K562 (cell line): ENCODE measurements around the gene OR8B4. TPM values are rescaled to one million over a fixed set of nuclear protein-coding genes. Genes with fewer than 3 reads are reported as not detected.

Experiments used
- ATAC-seq: fragments of 200-7000 bp; cut with Tn5 transposase; 3 replicates; pipeline ENCODE4 v1.9.1; 2020; ENCODE audit warnings: moderate library complexity
- BruUV-seq: library from RNA; stranded (reverse); fragments of 400-500 nt; replicated peaks from 2 replicates; lab custom pipeline; 2021; lab: Mats Ljungman, UMichigan
- CTCF ChIA-PET: fragments of 300-600 bp; formaldehyde crosslinking; extraction: SDS; loops from one replicate; lab custom pipeline; 2021; ENCODE audit warnings: low intra/inter-chr PET ratio; lab: Yijun Ruan, JAX
- POLR2A ChIA-PET: fragments of 300-600, 350-650 bp; sonication (Branson Sonifier 250); formaldehyde crosslinking; extraction: SDS; loops from one replicate; lab custom pipeline; 2021; ENCODE audit warnings: antibody characterized with exemption, inconsistent platforms; lab: Yijun Ruan, JAX
- DNase-seq, 4 experiments: peaks; one replicate each; pipeline versions ENCODE4 v3.0.0 to v3.0.0-alpha.2; 2011 to 2018; ENCODE audit warnings: low spot score in 3 of 4, mixed read lengths in 3 of 4; ENCODE audit errors: extremely low read depth in 1 of 4
- FAIRE-seq: peaks from 2 replicates; lab custom pipeline; 2011; peaks lifted over from hg19 to GRCh38; lab: Jason Lieb, UNC
- H2AFZ ChIP-seq: 2 replicates; pipeline ENCODE4 v1.6.0; 2011; ENCODE audit warnings: low read depth, low read length, control low read depth, inconsistent platforms
- H3K27ac ChIP-seq: fragments of 200-600 bp; 3 replicates; pipeline ENCODE4 v1.8.0; 2011; ENCODE audit warnings: low read depth, mild to moderate bottlenecking, control low read depth, inconsistent platforms, low read length, moderate library complexity, mixed read lengths; ENCODE audit errors: extremely low read depth
- H3K27me3 ChIP-seq, 2 experiments: fragments of 300-600 bp in 1 of 2; 2 replicates in 1 of 2; 3 replicates in 1 of 2; pipeline versions ENCODE4 v1.6.0 to v1.8.0; 2011; ENCODE audit warnings: inconsistent platforms in 2 of 2, low read length in 2 of 2, mild to moderate bottlenecking in 1 of 2, mixed read lengths in 1 of 2, moderate library complexity in 1 of 2; ENCODE audit not compliant: control insufficient read depth in 2 of 2, insufficient read depth in 2 of 2
- H3K36me3 ChIP-seq: fragments of 300-600 bp; 3 replicates; pipeline ENCODE4 v1.8.0; 2011; ENCODE audit warnings: mild to moderate bottlenecking, low read length, inconsistent platforms; ENCODE audit not compliant: control insufficient read depth, insufficient read depth
- H3K4me1 ChIP-seq, 2 experiments: fragments of 200-600 bp in 1 of 2; replicated peaks in 1 of 2; 2 replicates in 1 of 2; 3 replicates in 1 of 2; pipeline versions ENCODE4 v1.5.1 to v1.8.0; 2011; ENCODE audit warnings: inconsistent platforms in 2 of 2, low read length in 2 of 2, mild to moderate bottlenecking in 1 of 2, mixed read lengths in 1 of 2, moderate library complexity in 1 of 2; ENCODE audit not compliant: control insufficient read depth in 2 of 2, insufficient read depth in 2 of 2
- H3K4me2 ChIP-seq: 2 replicates; pipeline ENCODE4 v1.6.1; 2011; ENCODE audit warnings: low read length, control low read depth, inconsistent platforms, mixed read lengths; ENCODE audit not compliant: insufficient read depth
- H3K4me3 ChIP-seq: fragments of 200-600 bp; sonication (generic), shearing (Covaris generic); 2 replicates; pipeline ENCODE4 v1.5.1; 2016; ENCODE audit warnings: control low read depth, inconsistent platforms
- H3K79me2 ChIP-seq: fragments of 200-600 bp; 3 replicates; pipeline ENCODE4 v1.8.0; 2011; ENCODE audit warnings: low read length, inconsistent platforms; ENCODE audit not compliant: control insufficient read depth, insufficient read depth
- H3K9ac ChIP-seq, 2 experiments: 2 replicates each; pipeline versions ENCODE4 v1.6.0 to v1.6.1; 2011; ENCODE audit warnings: low read depth in 2 of 2, low read length in 2 of 2, control low read depth in 1 of 2, inconsistent platforms in 1 of 2, mild to moderate bottlenecking in 1 of 2, mixed read lengths in 1 of 2; ENCODE audit not compliant: insufficient read depth in 1 of 2
- H3K9me1 ChIP-seq: one replicate; pipeline ENCODE4 v1.6.0; 2011; ENCODE audit warnings: inconsistent platforms, mild to moderate bottlenecking, low read length, moderate library complexity; ENCODE audit not compliant: control insufficient read depth, insufficient read depth
- H3K9me3 ChIP-seq: replicated peaks from 2 replicates; pipeline ENCODE4 v1.5.1; 2011; ENCODE audit warnings: low read depth, low read length, inconsistent platforms; ENCODE audit not compliant: control insufficient read depth, insufficient read depth
- H4K20me1 ChIP-seq: replicated peaks from 2 replicates; pipeline ENCODE4 v1.6.1; 2011; ENCODE audit warnings: low read length, inconsistent platforms, mixed read lengths; ENCODE audit not compliant: control insufficient read depth, insufficient read depth
- HSF4 ChIP-seq: fragments of 250-450 bp; sonication (Bioruptor Pico); IDR thresholded peaks from 2 replicates; pipeline ENCODE4 v2.1.2; 2022; ENCODE audit warnings: mild to moderate bottlenecking, moderate library complexity, borderline replicate concordance
- SAFB ChIP-seq: fragments of 200-400 bp; formaldehyde crosslinking; IDR thresholded peaks from 2 replicates; pipeline ENCODE4 v1.6.1; 2017; ENCODE audit warnings: low read depth, low read length, borderline replicate concordance
- SREBF1 ChIP-seq: fragments of 150-350 bp; IDR thresholded peaks from 2 replicates; pipeline ENCODE4 v1.6.1; 2014; ENCODE audit warnings: antibody characterized with exemption, low read depth, low read length, borderline replicate concordance
- TAF1 ChIP-seq: IDR thresholded peaks from 2 replicates; pipeline ENCODE4 v1.6.1; 2011; ENCODE audit warnings: mild to moderate bottlenecking, low read length, moderate library complexity; ENCODE audit not compliant: insufficient read depth, control insufficient read depth, severe bottlenecking; ENCODE audit errors: extremely low read depth
- ZNF165 ChIP-seq: fragments of 250-450 bp; sonication (Bioruptor Pico); IDR thresholded peaks from 2 replicates; pipeline ENCODE4 v1.4.0; 2020; ENCODE audit warnings: borderline replicate concordance
- ZNF408 ChIP-seq: fragments of 250-450 bp; sonication (Bioruptor Pico); IDR thresholded peaks from 2 replicates; pipeline ENCODE4 v1.4.0; 2020; ENCODE audit warnings: low read depth, mild to moderate bottlenecking, moderate library complexity
- ZNF76 ChIP-seq: fragments of 250-450 bp; sonication (Bioruptor Pico); IDR thresholded peaks from 2 replicates; pipeline ENCODE4 v1.4.0; 2020; ENCODE audit warnings: mild to moderate bottlenecking, moderate library complexity, borderline replicate concordance
- WGBS: fragments of 100-300 bp; shearing (Covaris generic); methylation state at CpG from one replicate; pipeline ENCODE4 v1.1.6; 2016; ENCODE audit warnings: low coverage, mixed read lengths; ENCODE audit not compliant: insufficient coverage; ENCODE audit errors: missing lambda C conversion rate; 5-methylcytosine and 5-hydroxymethylcytosine counted together
- in situ Hi-C: fragments of 300-500 bp; cut with MboI; formaldehyde crosslinking; loops from 4 replicates; pipeline ENCODE4 v1.15.0; 2018; ENCODE audit warnings: inconsistent platforms, mixed read lengths
- intact Hi-C: fragments of 100-400 bp; cut with micrococcal nuclease; formaldehyde crosslinking; loops from 2 replicates; pipeline ENCODE4 v1.14.2; 2022
- polyA plus RNA-seq, 8 experiments: library from polyadenylated mRNA; depleted of rRNA in 4 of 8; stranded (reverse) in 5 of 8; unstranded in 3 of 8; fragments of >200 nt; fragmentation: Nextera tagmentation in 2 of 8; fragmentation: Illumina TruSeq in 1 of 8; extraction: Ambion mirVana in 2 of 8; extraction: Trizol in 1 of 8; gene quantifications; 2 replicates each; pipeline versions ENCODE4 v1.2.1 to v1.2.3, GENCODE V29; 2011 to 2014; ENCODE audit warnings: inconsistent platforms in 1 of 8, missing spikeins in 1 of 8
- total RNA-seq, 7 experiments: library from RNA; depleted of rRNA in 6 of 7; stranded (reverse); fragments of >200 nt in 6 of 7; fragmentation: Illumina TruSeq in 2 of 7; extraction: Trizol in 2 of 7; gene quantifications; 2 replicates each; pipeline versions ENCODE4 v1.2.1 to v1.2.3, GENCODE V29; 2011 to 2021; ENCODE audit warnings: low replicate concordance in 1 of 7
- TF ChIP-seq, protein P1 (sequence below): fragments of 450-650 bp; IDR thresholded peaks from 2 replicates; pipeline ENCODE4 v1.6.1; 2018; ENCODE audit warnings: mild to moderate bottlenecking, low read depth; ENCODE audit not compliant: partially characterized antibody
- TF ChIP-seq, protein P2 (sequence below): fragments of 450-650 bp; formaldehyde crosslinking; IDR thresholded peaks from 2 replicates; pipeline ENCODE4 v1.4.0; 2020; ENCODE audit warnings: mild to moderate bottlenecking, mixed read lengths
- TF ChIP-seq, protein P3 (sequence below): fragments of 250-450 bp; sonication (Bioruptor Pico); IDR thresholded peaks from 2 replicates; pipeline ENCODE4 v1.5.1; 2021; ENCODE audit warnings: mild to moderate bottlenecking

Gene OR8B4
- total and polyA plus RNA-seq, 9 of the 15 experiments (the other 6 are each of a cell fraction or from before 2014, with no cell fraction given): not detected

GRCh38 chr11:124463990-124464389 lies 39.3 kb upstream of the OR8B4 start (continued):
- TF ChIP-seq, protein P1, sequence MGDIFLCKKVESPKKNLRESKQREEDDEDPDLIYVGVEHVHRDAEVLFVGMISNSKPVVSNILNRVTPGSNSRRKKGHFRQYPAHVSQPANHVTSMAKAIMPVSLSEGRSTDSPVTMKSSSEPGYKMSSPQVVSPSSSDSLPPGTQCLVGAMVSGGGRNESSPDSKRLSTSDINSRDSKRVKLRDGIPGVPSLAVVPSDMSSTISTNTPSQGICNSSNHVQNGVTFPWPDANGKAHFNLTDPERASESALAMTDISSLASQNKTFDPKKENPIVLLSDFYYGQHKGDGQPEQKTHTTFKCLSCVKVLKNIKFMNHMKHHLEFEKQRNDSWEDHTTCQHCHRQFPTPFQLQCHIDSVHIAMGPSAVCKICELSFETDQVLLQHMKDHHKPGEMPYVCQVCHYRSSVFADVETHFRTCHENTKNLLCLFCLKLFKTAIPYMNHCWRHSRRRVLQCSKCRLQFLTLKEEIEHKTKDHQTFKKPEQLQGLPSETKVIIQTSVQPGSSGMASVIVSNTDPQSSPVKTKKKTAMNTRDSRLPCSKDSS: no peak
- TF ChIP-seq SAFB (no peak), ZNF408 (CRISPR knock-in tag) (no peak), ZNF76 (CRISPR knock-in tag) (no peak)

GRCh38 chr11:124463324-124463723 lies 38.7 kb upstream of the OR8B4 start:
- ATAC-seq (no peak), FAIRE-seq (no peak), DNase-seq (no peak)
- Histone ChIP-seq H3K4me2 (no peak overlapping the region), H3K79me2 (no peaks in the 10 kb centered on the region), H3K4me3 (no peak overlapping the region), H2AFZ (no peak overlapping the region), H4K20me1 (no peaks in the 10 kb centered on the region), H3K9me1 (no peaks in the 10 kb centered on the region), H3K9me3 (no peaks in the 10 kb centered on the region), H3K27me3 (no peaks in the 10 kb centered on the region), H3K36me3 (no peaks in the 10 kb centered on the region), H3K27ac (no peak overlapping the region), H3K4me1 (no peaks in the 10 kb centered on the region), H3K9ac (no peak overlapping the region)
- intact Hi-C loops (no loop called here), in situ Hi-C loops (no loop called here)
- POLR2A ChIA-PET: no interaction called here
- TF ChIP-seq, protein P2, sequence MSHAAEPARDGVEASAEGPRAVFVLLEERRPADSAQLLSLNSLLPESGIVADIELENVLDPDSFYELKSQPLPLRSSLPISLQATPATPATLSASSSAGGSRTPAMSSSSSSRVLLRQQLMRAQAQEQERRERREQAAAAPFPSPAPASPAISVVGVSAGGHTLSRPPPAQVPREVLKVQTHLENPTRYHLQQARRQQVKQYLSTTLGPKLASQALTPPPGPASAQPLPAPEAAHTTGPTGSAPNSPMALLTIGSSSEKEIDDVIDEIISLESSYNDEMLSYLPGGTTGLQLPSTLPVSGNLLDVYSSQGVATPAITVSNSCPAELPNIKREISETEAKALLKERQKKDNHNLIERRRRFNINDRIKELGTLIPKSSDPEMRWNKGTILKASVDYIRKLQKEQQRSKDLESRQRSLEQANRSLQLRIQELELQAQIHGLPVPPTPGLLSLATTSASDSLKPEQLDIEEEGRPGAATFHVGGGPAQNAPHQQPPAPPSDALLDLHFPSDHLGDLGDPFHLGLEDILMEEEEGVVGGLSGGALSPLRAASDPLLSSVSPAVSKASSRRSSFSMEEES (CRISPR knock-in tag): no peak
- no peak for TF ChIP-seq HSF4
- TF ChIP-seq, protein P3, sequence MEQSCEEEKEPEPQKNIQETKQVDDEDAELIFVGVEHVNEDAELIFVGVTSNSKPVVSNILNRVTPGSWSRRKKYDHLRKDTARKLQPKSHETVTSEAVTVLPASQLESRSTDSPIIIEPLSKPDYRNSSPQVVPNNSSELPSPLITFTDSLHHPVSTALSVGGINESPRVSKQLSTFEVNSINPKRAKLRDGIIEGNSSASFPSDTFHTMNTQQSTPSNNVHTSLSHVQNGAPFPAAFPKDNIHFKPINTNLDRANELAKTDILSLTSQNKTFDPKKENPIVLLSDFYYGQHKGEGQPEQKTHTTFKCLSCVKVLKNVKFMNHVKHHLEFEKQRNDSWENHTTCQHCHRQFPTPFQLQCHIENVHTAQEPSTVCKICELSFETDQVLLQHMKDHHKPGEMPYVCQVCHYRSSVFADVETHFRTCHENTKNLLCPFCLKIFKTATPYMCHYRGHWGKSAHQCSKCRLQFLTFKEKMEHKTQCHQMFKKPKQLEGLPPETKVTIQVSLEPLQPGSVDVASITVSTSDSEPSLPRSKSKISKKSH (CRISPR knock-in tag): no peak
- no peak for TF ChIP-seq SREBF1
- TF ChIP-seq TAF1: no peak
- TF ChIP-seq ZNF165 (CRISPR knock-in tag): no peak
- CTCF ChIA-PET: no interaction called here
- no TSS peak for BruUV-seq
- 10% methylated on average over 3 of the region's 3 CpGs for WGBS
